Activated CD4-positive, alpha-beta T cell treated with anti-CD3 and anti-CD28 coated beads, Interleukin-2, amount 50 U/mL, for 16 hours (primary cell): ENCODE measurements around the gene ZNF70.

Experiments
- DNase-seq: peaks from one replicate; pipeline ENCODE4 v3.0.0-alpha.2; 2020

Gene ZNF70

DNA sequence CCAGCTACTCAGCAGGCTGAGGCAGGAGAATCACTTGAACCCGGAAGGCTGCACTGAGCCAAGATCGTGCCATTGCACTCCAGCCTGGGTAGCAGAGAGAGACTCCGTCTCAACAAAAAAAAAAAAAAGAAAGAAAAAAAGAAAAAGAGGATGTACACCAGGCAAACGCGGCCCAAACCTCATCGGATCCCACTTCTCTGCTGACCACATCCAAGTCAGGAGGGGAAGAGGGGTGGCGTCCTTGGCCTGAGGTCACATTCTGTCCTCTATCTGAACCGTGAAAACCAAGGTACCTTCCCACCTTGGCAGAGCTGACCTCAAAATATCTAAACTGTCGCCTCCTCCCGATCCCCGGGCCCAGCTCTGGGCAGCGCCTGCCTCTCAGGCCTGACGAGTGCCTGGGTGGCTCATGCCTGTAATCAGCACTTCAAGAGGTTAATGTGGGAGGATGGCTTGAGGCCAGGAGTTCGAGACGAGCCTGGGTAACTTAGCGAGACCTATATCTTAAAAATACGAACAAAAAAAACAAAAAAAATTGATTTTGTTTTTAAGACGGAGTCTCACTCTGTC is 35.0 kb downstream of the ZNF70 start:
- DNase-seq = no peak

DNA sequence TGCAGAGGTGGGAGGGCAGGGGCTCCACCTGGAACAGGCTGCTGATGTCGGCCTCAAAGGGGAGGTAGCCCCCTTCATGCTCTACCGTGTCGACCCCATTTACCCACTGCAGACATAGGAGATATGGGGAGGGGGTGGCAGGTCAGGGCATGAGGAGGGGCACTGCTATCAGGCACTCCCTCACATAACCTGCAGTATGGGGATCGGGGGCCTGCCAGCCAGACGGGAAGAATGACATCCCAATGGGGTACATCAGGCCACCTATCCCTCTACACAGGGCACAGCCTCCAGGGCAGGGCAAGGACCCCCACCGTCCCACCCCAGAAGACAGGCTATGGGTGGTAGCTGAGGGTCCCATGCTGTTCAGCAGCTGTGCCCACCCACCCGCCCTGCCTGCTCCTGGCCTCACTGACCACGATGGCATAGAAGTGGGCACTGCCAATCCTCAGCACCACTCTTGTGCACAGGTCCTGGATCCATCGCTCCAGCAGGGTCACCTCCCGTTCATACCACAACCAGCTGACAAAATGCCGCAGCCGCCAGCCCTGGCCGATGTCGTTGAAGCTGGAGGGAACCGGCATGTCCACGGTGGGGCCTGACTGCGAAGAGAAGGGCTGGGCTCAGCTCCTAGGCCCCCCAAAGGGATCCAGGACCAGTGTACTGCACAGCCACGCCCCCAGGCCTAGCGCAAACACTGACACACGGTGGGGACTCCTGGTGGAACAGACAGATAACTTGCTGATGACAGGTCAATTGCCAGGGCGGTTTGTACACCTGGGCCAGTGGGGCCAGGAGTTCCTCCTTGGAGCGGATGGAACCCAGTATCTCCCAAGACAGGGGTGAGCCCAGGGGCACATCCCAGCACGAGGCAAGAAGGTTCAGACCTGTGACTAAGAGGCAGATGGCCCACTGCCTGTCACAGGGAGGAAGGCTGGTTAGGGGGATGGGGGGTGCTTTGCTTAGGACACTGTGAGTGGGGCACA is 36.0 kb downstream of the ZNF70 start:
- no peak for DNase-seq

- no peak for DNase-seq
These were observed 37.0 kb downstream of the ZNF70 start for GRCh38 chr22:23713696-23714595.

- DNase-seq = no peak
These were observed 38.7 kb downstream of the ZNF70 start for GRCh38 chr22:23712256-23712655.

DNA sequence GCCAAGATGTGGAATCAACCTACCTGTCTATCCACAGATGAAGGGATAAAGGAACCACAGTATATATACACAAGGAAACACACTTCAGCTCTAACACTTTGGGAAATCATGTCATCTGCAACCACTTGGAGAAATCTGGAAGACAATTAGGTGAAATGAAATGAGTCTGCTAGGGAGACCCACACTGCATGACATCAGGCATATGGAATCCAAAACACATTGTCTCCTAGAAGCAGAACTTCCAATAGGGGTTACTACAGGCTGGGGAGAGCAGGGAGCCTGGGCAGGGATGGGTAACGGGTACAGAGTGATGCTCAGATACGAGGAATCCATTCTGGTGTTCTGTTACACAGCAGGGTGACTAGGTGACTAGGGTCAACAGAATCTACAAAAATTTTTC is 41.8 kb downstream of the ZNF70 start:
- DNase-seq = no peak

- DNase-seq = peak; percentile 86
These were observed 42.6 kb downstream of the ZNF70 start for GRCh38 chr22:23708270-23708669.

- DNase-seq = peak; percentile 84
These were observed 45.6 kb downstream of the ZNF70 start for GRCh38 chr22:23705358-23705757.

DNA sequence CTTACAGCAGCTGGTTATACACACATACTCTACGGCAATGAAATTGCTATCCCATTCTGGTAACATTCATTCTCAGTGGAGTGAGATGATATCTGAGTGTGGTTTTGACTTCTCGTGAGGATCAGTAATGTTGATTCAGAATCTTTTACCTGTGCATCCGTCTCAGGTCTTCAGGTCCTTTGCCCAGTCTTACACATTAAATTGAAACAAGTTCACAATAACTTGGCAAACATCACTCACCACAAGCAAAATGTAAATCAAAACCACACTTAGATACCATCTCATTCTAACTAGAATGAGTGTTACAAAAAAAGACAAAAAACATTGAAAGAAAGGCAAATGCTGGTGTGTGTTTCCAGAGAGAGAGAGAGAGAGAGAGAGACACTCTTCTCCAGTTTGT is 46.1 kb downstream of the ZNF70 start:
- DNase-seq = peak; percentile 79

DNA sequence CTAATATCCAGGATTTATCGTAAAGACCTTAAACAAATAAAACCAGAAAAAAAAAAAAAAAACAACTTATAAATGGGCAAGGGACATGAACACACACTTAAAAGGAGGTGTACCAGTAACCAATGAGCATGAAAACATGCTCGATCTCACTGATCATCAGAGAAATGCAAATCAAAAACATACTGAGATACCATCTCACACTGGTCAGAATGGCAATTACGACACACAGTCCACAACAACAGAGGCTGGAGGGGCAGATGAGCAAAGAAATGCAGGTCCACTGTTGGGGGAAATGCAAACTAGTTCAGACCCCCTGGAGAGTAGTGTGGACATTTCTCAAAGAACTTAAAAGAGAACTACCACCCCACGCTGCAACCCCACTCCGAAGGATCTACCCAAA is 46.9 kb downstream of the ZNF70 start:
- no peak for DNase-seq

DNA sequence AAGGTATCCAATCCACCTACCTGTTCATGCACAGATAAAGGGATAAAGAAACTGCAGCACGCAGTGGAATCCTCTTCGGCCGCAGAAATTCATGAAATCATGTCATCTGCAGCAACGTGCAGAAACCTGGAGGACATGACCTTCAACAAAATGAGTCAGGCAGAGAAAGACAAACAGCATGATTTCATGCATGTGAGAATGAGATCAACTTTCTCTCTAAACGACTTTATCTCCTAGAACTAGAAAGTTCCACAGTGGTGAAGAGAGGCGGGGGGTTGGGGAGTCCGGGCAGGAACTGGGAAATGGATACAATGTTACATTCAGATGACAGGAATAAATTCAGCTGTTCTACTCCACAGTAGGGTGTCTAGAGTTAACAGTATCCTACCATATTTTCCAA is 50.2 kb downstream of the ZNF70 start:
- DNase-seq = peak; percentile 28

DNA sequence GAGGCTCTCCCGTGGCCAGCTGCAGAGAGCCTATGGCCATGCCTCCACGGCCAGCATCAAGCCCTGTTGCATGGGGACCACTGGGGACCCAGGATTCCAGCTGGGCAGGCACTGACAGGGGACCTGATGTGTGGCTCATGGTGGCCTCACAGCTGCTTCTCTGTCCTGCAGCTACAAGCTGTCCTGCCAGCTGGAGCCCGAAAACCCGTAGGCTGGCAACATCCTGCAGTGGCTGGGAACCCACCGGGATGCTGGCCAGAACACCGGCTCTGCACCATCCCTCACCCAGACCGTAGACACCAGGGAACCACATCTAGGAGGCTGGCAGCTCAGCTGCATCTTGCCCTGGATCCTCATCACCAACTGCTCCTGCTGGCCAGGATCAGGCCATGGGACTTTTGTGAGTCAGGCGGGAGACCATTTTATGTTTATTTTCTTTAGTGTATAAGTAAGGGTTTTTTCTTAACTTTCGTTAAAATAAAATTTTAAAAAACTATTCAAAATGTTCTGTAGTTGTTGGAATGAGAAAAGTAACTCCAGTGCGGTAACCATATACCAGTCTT is 52.2 kb downstream of the ZNF70 start:
- DNase-seq = no peak

DNA sequence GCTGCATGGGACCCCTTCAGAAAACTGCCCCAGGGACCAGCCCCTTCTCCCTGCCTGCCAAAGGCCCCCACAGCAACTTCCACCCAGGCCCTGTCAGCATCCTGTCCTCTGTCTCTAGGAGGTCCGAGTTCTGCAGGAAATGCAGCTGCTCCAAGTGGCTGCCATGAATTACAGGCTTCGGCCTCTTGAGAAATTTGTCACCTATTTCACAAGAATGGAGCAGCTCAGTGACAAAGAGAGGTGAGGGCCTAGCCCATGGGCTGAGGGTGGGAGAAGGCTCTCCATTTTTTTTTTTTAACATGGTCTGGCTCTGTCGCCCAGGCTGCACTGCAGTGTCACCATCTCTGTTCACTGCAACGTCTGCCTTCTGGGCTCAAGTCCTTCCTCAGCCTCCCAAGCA is 52.8 kb downstream of the ZNF70 start:
- DNase-seq = no peak

GRCh38 chr22:23697031-23697970 is 53.6 kb downstream of the ZNF70 start:
- no peak for DNase-seq

- peak; percentile 91 for DNase-seq
These were observed 54.5 kb downstream of the ZNF70 start for GRCh38 chr22:23696326-23696851.

DNA sequence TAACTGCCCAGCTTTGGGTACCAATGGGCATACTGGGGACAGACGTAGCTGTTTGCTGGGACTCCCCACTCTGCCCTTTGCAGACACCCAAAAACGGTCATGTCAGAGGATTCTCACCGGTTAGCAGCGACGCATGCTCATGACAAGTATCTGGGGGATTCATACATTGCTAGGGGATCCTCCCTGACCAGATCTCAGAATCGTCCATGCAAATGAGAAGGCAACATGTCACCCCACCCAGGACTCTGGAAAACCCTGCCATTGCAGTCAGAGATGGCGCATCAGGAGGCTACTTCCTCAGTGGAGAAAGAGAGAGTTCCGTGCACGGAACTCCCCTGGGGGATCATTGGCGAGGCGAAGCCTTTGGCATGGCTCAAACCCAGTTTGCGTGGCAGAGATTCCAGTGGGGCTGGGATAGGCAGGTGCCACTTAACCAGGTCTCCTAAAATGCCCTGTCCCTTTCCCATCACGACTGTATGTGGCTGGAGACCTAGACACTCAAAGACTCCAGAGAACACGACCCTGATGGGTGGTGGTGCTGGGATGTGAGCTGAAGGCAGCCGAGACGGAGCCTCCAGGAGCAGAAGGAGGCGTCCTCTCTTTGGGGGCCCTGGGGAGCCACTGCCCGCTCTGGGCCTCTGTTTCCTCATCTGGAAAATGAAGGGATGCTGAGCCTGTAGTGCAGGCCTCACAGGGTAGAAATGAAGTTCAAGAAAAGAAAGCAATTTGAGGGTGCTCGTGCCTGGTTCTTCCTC is 55.2 kb downstream of the ZNF70 start:
- no peak for DNase-seq

DNA sequence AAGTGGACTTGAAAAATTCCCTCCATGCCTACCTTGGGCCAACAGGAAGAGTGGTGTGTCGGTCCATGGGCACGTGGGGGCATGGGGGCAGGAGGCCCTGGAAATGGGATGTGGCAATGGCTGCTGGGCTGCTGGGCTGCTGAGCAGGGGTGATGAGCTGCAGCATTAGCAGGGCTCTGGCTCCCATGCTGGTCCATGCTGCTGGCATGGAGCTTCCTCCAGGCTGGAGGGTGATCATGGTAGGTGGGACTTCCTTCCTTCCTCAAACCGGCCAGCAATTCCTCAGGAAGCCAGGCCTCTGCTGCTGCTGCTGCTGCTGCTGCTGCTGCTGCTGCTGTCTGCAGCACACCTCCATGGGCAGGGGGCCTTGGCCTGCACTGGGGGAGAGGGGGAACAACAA is 55.8 kb downstream of the ZNF70 start:
- no peak for DNase-seq

DNA sequence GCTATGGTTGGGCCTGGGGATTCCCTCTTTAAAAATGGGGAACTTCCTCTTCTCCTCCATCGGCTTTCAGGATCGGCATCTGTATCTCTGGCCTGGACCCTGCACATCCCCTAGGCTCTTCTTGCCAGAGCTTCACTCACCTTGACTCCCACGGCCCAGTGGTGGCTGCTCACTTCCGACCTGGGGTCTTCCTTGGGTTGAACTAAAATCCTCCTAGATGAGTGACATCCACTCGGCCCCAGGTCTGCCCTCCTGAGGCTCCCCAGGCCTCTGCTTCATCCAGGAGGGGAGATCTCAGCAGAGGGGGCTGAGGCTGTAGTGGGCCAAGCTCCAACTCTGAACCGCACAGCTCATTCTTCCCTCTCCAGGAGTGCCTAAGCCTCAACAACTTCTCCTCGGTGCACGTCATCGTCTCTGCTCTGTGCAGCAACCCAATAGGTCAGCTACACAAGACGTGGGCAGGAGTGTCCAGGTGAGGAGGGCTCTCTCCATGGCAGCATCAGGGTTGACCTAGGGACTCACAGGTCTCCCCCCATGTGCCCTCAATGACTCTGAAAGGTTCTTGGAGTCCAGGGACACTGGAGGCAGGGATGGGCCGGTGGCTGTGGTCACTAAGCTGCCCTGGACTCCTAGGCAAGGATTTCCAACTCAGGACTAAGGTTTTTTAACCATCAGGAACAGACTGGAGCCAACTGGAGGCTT is 56.8 kb downstream of the ZNF70 start:
- DNase-seq = no peak

- DNase-seq = no peak
These were observed 58.2 kb downstream of the ZNF70 start for GRCh38 chr22:23692598-23693291.

DNA sequence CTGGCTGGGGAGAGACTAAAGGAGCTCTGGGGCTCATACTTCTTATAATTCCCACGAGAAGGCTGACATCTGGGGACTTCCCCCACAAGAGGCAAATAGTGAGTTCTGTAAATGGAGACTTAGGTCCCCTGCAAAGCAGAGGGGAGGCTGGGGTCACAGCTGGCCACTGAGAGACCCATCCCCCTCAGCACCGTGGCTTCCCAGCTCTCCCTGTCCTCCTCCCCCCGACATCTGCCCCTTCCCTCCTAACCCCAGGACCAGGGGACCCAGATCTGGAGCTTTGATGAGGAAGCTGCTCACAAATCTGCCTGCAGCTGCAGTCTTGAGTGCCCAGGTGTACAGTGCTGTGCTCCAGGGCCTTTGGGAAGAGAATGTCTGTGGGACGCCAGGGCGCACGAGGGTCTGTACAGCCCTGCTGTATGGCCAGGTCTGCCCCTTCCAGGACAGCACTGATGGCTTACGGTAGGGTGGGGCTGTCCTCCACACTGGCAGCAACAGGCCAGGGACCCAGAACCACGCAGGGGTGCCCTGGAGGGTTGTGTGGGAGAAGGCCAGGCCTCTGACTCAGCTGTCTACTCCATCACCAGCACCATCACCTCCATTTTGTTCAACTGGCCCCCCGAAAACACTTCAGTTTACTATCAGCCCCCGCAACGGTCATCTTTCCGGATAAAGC is 59.0 kb downstream of the ZNF70 start:
- no peak for DNase-seq
